H1 (cell line): ENCODE measurements around the gene PSMB1. TPM values are rescaled to one million over a fixed set of nuclear protein-coding genes. Genes with fewer than 3 reads are reported as not detected.
"Not testable (repeated sequence)": the region's sequence is repeated elsewhere in the genome, so short reads cannot be mapped to it uniquely, and the experiment has no call there.

ENCODE experiments used
- CTCF ChIA-PET: fragments of 300-600 bp; sonication (Branson Sonifier 250); formaldehyde crosslinking; loops from one replicate; lab custom pipeline; 2021; ENCODE audit not compliant: partially characterized antibody; lab: Charles Lee
- POLR2A ChIA-PET: fragments of 300-600 bp; sonication (Branson Sonifier 250); formaldehyde crosslinking; loops from one replicate; lab custom pipeline; 2021; ENCODE audit warnings: inconsistent platforms; ENCODE audit not compliant: partially characterized antibody; lab: Charles Lee
- DNase-seq, 2 experiments: peaks; one replicate each; pipeline versions ENCODE4 v3.0.0 to v3.0.0-alpha.2; 2010 to 2022; ENCODE audit warnings: low spot score in 2 of 2, low read depth in 1 of 2, mixed read lengths in 1 of 2
- FAIRE-seq: peaks from 2 replicates; lab custom pipeline; 2011; peaks lifted over from hg19 to GRCh38; lab: Jason Lieb, UNC
- H2AFZ ChIP-seq: 2 replicates; pipeline ENCODE4 v1.8.1; 2012; ENCODE audit warnings: low read length, inconsistent platforms
- H2AK5ac ChIP-seq: 2 replicates; pipeline ENCODE4 v1.6.1; 2013; ENCODE audit warnings: low read depth, low read length
- H2BK120ac ChIP-seq: replicated peaks from 2 replicates; pipeline ENCODE3; 2013; ENCODE audit warnings: low read depth, low read length, inconsistent platforms
- H2BK12ac ChIP-seq: 2 replicates; pipeline ENCODE4 v1.6.1; 2013; ENCODE audit warnings: low read depth, low read length
- H2BK15ac ChIP-seq: 2 replicates; pipeline ENCODE4 v1.6.1; 2013; ENCODE audit warnings: low read length
- H2BK20ac ChIP-seq: 2 replicates; pipeline ENCODE4 v1.6.1; 2013; ENCODE audit warnings: low read length
- H2BK5ac ChIP-seq: 2 replicates; pipeline ENCODE4 v1.6.1; 2013; ENCODE audit warnings: low read depth, low read length
- H3K14ac ChIP-seq: 2 replicates; pipeline ENCODE4 v1.6.1; 2013; ENCODE audit warnings: inconsistent platforms; ENCODE audit not compliant: insufficient read length
- H3K18ac ChIP-seq: 2 replicates; pipeline ENCODE4 v1.6.1; 2013; ENCODE audit warnings: low read length; ENCODE audit errors: extremely low read depth
- H3K23ac ChIP-seq: 2 replicates; pipeline ENCODE4 v1.6.1; 2013; ENCODE audit warnings: inconsistent platforms; ENCODE audit not compliant: insufficient read length
- H3K23me2 ChIP-seq: 2 replicates; pipeline ENCODE4 v1.6.1; 2013; ENCODE audit warnings: low read depth, low read length
- H3K27ac ChIP-seq: 2 replicates; pipeline ENCODE4 v1.6.1; 2011; ENCODE audit warnings: low read depth, low read length, inconsistent platforms
- H3K27me3 ChIP-seq, 4 experiments: replicated peaks in 1 of 4; 1 replicate in 1 of 4; 2 replicates in 3 of 4; pipeline versions ENCODE4 v1.6.1 to v1.8.1; 2011 to 2013; ENCODE audit warnings: low read length in 3 of 4, mild to moderate bottlenecking in 3 of 4, inconsistent platforms in 2 of 4, mixed read lengths in 2 of 4, moderate library complexity in 1 of 4; ENCODE audit not compliant: control insufficient read depth in 3 of 4, insufficient read depth in 3 of 4; ENCODE audit errors: extremely low read depth in 1 of 4
- H3K36me3 ChIP-seq, 4 experiments: 2 replicates each; pipeline versions ENCODE4 v1.6.1 to v1.8.1; 2011 to 2013; ENCODE audit warnings: mild to moderate bottlenecking in 4 of 4, low read length in 3 of 4, moderate library complexity in 2 of 4, control low read depth in 1 of 4, inconsistent platforms in 1 of 4; ENCODE audit not compliant: insufficient read depth in 4 of 4, control insufficient read depth in 2 of 4
- H3K4ac ChIP-seq: replicated peaks from 2 replicates; pipeline ENCODE3; 2013; ENCODE audit warnings: low read length, low read depth, mixed read lengths, inconsistent platforms; ENCODE audit not compliant: insufficient read length
- H3K4me1 ChIP-seq, 4 experiments: replicated peaks in 1 of 4; 1 replicate in 1 of 4; 2 replicates in 3 of 4; pipeline versions ENCODE4 v1.6.1 to v1.8.1; 2011 to 2013; ENCODE audit warnings: low read length in 3 of 4, inconsistent platforms in 2 of 4, mixed read lengths in 1 of 4; ENCODE audit not compliant: insufficient read depth in 4 of 4, control insufficient read depth in 3 of 4
- H3K4me2 ChIP-seq, 2 experiments: 2 replicates each; pipeline versions ENCODE4 v1.6.1 to v1.8.1; 2011 to 2013; ENCODE audit warnings: low read depth in 2 of 2, low read length in 2 of 2, control low read depth in 1 of 2, inconsistent platforms in 1 of 2, mild to moderate bottlenecking in 1 of 2; ENCODE audit not compliant: insufficient read depth in 1 of 2
- H3K4me3 ChIP-seq, 4 experiments: fragments of 200-600, 300-600 bp in 1 of 4; sonication (generic), shearing (Covaris generic), sonication (Bioruptor Twin) in 1 of 4; 2 replicates each; pipeline versions ENCODE4 v1.5.1 to v1.8.1; 2011 to 2016; ENCODE audit warnings: low read length in 4 of 4, low read depth in 3 of 4, control low read depth in 2 of 4, inconsistent platforms in 2 of 4, mild to moderate bottlenecking in 2 of 4, mixed read lengths in 1 of 4, moderate library complexity in 1 of 4; ENCODE audit not compliant: insufficient read depth in 2 of 4; ENCODE audit errors: extremely low read depth in 1 of 4
- H3K56ac ChIP-seq: replicated peaks from 2 replicates; pipeline ENCODE3; 2013; ENCODE audit warnings: low read depth, mild to moderate bottlenecking, mixed read lengths, low read length, inconsistent platforms; ENCODE audit not compliant: insufficient read length
- H3K79me1 ChIP-seq: 2 replicates; pipeline ENCODE4 v1.6.1; 2013; ENCODE audit warnings: low read depth, low read length, control low read depth
- H3K79me2 ChIP-seq, 2 experiments: 2 replicates each; pipeline versions ENCODE4 v1.6.1 to v1.8.1; 2012 to 2013; ENCODE audit warnings: low read length in 2 of 2, mild to moderate bottlenecking in 2 of 2, inconsistent platforms in 1 of 2; ENCODE audit not compliant: insufficient read depth in 2 of 2, control insufficient read depth in 1 of 2
- H3K9ac ChIP-seq, 4 experiments: replicated peaks in 1 of 4; 1 replicate in 1 of 4; 2 replicates in 3 of 4; pipeline versions ENCODE4 v1.6.1 to v1.8.1; 2011 to 2013; ENCODE audit warnings: low read depth in 3 of 4, low read length in 3 of 4, control low read depth in 2 of 4, mild to moderate bottlenecking in 2 of 4, moderate library complexity in 2 of 4, inconsistent platforms in 1 of 4; ENCODE audit errors: extremely low read depth in 1 of 4
- H3K9me3 ChIP-seq, 2 experiments: 2 replicates each; pipeline versions ENCODE4 v1.6.1 to v1.8.1; 2012 to 2013; ENCODE audit warnings: mild to moderate bottlenecking in 2 of 2, moderate library complexity in 2 of 2, control low read depth in 1 of 2, inconsistent platforms in 1 of 2, low read depth in 1 of 2, low read length in 1 of 2, mixed read lengths in 1 of 2; ENCODE audit not compliant: insufficient read depth in 2 of 2
- H4K20me1 ChIP-seq, 2 experiments: replicated peaks in 1 of 2; 2 replicates each; pipeline versions ENCODE3 to v1.8.1; 2011 to 2013; ENCODE audit warnings: inconsistent platforms in 2 of 2, low read length in 2 of 2, mild to moderate bottlenecking in 1 of 2; ENCODE audit not compliant: insufficient read depth in 2 of 2, control insufficient read depth in 1 of 2
- H4K5ac ChIP-seq: 2 replicates; pipeline ENCODE4 v1.6.1; 2013; ENCODE audit warnings: low read length, low read depth, mixed read lengths, inconsistent platforms; ENCODE audit not compliant: insufficient read length
- H4K8ac ChIP-seq: 2 replicates; pipeline ENCODE4 v1.8.0; 2013; ENCODE audit warnings: mild to moderate bottlenecking, moderate library complexity, low read length, inconsistent platforms; ENCODE audit not compliant: insufficient read depth; ENCODE audit errors: extremely low read depth
- H4K91ac ChIP-seq: replicated peaks from 2 replicates; pipeline ENCODE3; 2013; ENCODE audit warnings: low read length, mixed read lengths, inconsistent platforms; ENCODE audit not compliant: insufficient read length
- WGBS, 2 experiments: shearing (Covaris generic) in 1 of 2; methylation state at CpG; one replicate each; pipeline versions ENCODE4 v1.1.6 to v1.1.7; 2013 to 2015; ENCODE audit warnings: low lambda C conversion rate in 2 of 2, mixed read lengths in 2 of 2, inconsistent platforms in 1 of 2, low coverage in 1 of 2, missing lambda C conversion rate in 1 of 2; ENCODE audit not compliant: insufficient replicate concordance in 2 of 2, insufficient coverage in 1 of 2, insufficient read length in 1 of 2; ENCODE audit errors: extremely low coverage in 1 of 2, missing lambda C conversion rate in 1 of 2; 5-methylcytosine and 5-hydroxymethylcytosine counted together
- polyA plus RNA-seq, 7 experiments: library from polyadenylated mRNA; depleted of rRNA in 3 of 7; stranded (reverse) in 5 of 7; unstranded in 2 of 7; fragments of >200 nt in 5 of 7; fragments of 200-250 nt in 2 of 7; gene quantifications; 1 replicate in 5 of 7; 2 replicates in 1 of 7; 4 replicates in 1 of 7; pipeline versions ENCODE4 v1.2.1 to v1.2.3, GENCODE V29; 2011 to 2013; ENCODE audit warnings: missing spikeins in 2 of 7, mixed read lengths in 2 of 7
- total RNA-seq: library from RNA; stranded (reverse); fragmentation: NEBNext Ultra II Directional; extraction: Animal tissue kit (Norgen Biotek cat#: 25700); gene quantifications from 2 replicates; pipeline ENCODE4 v1.2.1, GENCODE V29; 2021

PSMB1 gene
- total and polyA plus RNA-seq, 2 of the 8 experiments (the other 6 are each of a cell fraction or from before 2014, with no cell fraction given) = 237 to 609 TPM

- H3K4me2 ChIP-seq, H3K23ac ChIP-seq, H3K56ac ChIP-seq, H2AFZ ChIP-seq, H3K18ac ChIP-seq, H3K27me3 ChIP-seq, H3K27ac ChIP-seq, H2BK20ac ChIP-seq, H3K9ac ChIP-seq, H3K9me3 ChIP-seq, H2BK5ac ChIP-seq, FAIRE-seq, H3K79me2 ChIP-seq, H3K14ac ChIP-seq, H2BK120ac ChIP-seq, H3K23me2 ChIP-seq, POLR2A ChIA-PET, CTCF ChIA-PET, H2BK12ac ChIP-seq, H3K4ac ChIP-seq, H4K91ac ChIP-seq, H4K20me1 ChIP-seq, H4K5ac ChIP-seq, H3K4me3 ChIP-seq, H3K36me3 ChIP-seq, H2BK15ac ChIP-seq, DNase-seq, H3K79me1 ChIP-seq, H3K4me1 ChIP-seq, H4K8ac ChIP-seq: not testable (repeated sequence)
- 91% methylated on average over 2 of the region's 2 CpGs; no CpG with 5 or more reads in 1 of the 2 experiments for WGBS, 2 experiments
- 0 out of 2 replicates have a peak overlapping the region, but pooled peaks have one; percentile 24 for H2AK5ac ChIP-seq
Measured at GRCh38 chr6:170502733-170503413, 50.2 kb downstream of the PSMB1 start.

- H3K18ac ChIP-seq, H3K27me3 ChIP-seq, POLR2A ChIA-PET, H2AK5ac ChIP-seq, H3K14ac ChIP-seq, H3K4me1 ChIP-seq, H3K9ac ChIP-seq, DNase-seq, H2BK20ac ChIP-seq, FAIRE-seq, H3K23ac ChIP-seq, H3K79me1 ChIP-seq, H2BK5ac ChIP-seq, H3K36me3 ChIP-seq, H3K79me2 ChIP-seq, H4K5ac ChIP-seq, H2AFZ ChIP-seq, CTCF ChIA-PET, H4K8ac ChIP-seq, H3K4me2 ChIP-seq, H3K4me3 ChIP-seq, H2BK120ac ChIP-seq, H2BK15ac ChIP-seq, H3K4ac ChIP-seq, H4K20me1 ChIP-seq, H3K23me2 ChIP-seq, H4K91ac ChIP-seq, H3K56ac ChIP-seq, H3K9me3 ChIP-seq, H3K27ac ChIP-seq, H2BK12ac ChIP-seq: not testable (repeated sequence)
- 86% methylated on average over 2 of the region's 2 CpGs; no CpG with 5 or more reads in 1 of the 2 experiments for WGBS, 2 experiments
Measured at GRCh38 chr6:170502268-170502667, 50.8 kb downstream of the PSMB1 start.
